HG03060 (cell line): ENCODE results near the gene MORN2.
A peak's percentile ranks its signal among the peaks of the same experiment; 100 is the strongest.
"Not testable (repeated sequence)": the region's sequence is repeated elsewhere in the genome, so short reads cannot be mapped to it uniquely, and the experiment has no call there.

Experiments used
- ATAC-seq: cut with Tn5 transposase; IDR thresholded peaks from one replicate; pipeline ENCODE4 v1.9.1; 2021; ENCODE audit warnings: low read depth, moderate number of reproducible peaks; ENCODE audit not compliant: unreplicated experiment

MORN2 gene

DNA sequence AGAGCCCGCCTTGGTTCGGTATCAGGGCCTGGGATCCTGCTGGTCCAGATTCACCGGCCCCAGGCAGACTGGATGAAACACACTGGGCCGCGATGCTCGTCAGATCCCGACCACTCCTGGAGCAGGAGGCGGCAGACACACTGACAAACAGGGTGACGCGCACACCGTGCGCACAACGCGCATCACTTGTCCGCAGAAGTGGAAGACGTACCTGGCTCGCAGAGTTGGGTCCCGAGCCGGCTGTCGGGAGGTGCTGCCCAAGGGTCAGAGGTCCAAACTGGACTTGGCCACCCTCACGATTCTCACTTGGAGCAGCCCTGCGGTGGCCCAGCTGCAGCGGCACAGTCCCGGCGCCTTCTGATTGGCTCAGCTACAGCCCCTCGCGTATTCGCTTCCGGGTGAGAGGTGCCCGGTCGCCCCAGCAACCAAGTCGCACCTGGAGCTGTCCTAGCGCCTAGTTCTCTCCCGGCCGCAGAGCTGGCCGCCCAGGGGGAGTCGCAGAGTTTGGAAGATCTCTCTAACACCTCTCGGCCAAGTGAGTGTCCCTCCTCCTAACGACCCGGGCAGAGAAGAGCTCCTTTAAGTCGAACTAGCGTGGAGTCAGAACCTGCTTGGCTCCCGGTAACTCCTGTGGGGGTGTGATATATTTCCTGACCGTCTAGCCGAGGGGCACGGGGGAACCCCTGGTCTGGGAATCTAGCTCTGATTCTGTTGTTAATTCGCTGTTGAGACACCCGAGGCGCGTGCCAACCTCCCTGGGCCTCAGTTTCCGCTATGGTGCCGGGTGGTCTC lies at the start of gene MORN2, which contains the start of gene DHX57:
Gene MORN2, plus strand, starts transcription at position 401 of the 792 bp plus-strand sequence.
Gene DHX57, minus strand, starts transcription at position 359 of the 792 bp plus-strand sequence. CDS start 7,529 bp downstream, outside the sequence.
- peak; percentile 89 for ATAC-seq

DNA sequence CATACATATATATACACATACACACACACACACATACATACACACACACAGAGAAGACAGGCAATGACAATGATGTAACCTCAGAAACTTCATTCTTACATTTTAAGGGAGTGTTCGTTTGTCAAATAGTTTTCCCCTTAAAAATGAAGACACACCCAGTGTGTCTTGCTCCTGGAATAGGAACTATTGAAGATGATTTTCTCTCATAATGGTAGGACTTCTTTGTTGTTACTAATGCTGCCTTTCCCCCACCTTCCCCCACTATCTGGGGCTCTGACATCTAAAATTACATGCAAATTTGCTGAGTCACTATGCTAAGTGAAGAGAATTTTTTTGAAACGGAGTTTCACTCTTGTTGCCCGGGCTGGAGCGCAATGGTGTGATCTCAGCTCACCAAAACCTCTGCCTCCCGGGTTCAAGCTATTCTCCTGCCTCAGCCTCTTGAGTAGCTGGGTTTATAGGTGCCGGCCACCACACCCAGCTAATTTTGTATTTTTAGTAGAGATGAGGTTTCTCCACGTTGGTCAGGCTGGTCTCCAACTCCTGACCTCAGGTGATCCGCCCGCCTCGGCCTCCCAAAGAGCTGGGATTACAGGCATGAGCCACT lies 48.1 kb upstream of the MORN2 start:
- ATAC-seq: not testable (repeated sequence)

DNA sequence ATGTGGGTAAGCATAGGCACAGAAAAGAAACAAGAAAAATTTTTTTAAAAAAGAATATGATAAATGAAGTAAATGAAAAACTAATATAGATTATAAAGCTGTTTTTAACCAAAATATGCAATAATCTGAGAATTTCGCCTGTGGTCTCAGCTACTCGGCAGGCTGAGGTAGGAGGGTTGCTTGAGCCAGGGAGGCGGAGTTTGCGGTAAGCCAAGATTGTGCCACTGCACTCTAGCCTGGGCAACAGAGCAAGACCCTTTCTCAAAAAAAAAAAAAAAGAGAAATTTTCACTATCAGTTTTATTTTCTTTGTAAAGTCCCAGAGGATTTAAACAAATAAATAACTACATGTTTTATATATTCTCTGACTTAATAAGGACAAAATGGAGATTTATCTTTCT lies 47.3 kb upstream of the MORN2 start:
- no peak for ATAC-seq

DNA sequence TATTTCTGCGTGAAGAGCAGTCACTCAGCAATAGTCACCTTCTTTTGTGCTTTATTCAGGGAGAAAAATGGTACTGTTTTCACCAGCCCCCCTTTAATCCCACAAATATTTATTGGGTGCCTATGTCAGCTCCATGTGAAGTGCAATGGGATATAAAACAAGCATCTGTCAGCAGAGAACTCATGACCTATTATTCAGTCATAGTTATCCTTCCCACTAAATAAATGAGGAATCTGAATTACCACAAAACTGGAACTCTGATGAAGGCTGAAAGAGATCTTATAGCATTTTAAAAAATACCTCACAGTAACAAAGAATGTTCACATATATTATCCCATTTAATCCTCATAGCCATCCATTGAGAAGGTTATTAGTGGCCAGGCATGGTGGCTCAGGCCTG lies 45.8 kb upstream of the MORN2 start:
- ATAC-seq: no peak

DNA sequence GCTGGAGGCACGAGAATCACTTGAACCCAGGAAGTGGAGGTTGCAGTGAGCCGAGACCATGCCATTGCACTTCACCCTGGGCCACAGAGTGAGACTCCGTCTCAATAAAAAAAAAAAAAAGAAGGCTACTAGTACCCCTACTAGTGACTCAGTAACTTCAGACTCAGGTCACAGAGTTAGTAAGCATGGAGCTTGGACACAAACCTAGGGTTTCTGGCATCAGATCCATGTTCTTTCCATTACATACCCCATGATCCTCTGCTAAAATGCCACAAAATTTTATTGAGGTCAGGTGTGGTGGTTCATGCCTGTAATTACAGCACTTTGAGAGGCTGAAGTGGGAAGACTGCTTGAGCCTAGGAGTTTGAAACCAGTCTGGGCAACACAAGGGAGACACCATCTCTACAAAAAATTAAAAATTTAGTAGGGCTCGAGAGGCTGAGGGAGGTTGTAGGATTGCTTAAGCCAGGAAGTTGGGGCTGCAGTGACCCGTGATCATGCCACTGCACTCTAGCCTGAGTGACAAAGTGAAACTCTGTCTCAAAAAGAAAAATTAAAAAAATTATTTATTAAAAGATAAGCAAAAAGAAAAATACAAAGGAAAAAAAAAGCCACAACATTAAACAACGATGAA lies 45.1 kb upstream of the MORN2 start:
- ATAC-seq: no peak

DNA sequence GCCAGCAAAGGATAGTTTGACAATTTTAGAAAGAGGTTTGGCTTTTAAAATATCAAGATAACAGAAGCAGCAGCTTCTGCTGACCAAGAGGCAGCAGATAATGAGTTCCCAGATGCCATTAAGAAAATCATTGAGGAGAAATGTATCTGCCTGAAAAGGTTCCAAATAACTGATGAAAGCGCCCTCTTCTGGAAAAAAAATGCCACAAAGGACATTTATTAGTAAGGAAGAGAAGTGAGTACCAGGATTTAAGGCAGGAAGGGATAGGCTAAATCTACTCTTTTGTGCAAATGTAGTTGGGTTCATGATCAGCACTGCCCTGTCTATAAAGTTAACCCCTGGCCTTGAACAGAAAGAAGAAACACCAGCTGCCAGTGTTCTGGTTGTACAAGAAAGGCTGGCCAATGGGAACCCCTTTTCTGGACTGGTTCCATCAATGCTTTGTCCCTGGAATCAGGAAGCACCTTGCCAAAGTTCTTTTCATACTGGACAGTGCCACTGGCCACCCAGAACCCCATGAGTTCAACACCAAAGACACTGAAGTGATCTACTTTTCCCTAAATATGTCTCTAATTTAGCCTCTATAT lies 40.7 kb upstream of the MORN2 start:
- ATAC-seq: no peak

DNA sequence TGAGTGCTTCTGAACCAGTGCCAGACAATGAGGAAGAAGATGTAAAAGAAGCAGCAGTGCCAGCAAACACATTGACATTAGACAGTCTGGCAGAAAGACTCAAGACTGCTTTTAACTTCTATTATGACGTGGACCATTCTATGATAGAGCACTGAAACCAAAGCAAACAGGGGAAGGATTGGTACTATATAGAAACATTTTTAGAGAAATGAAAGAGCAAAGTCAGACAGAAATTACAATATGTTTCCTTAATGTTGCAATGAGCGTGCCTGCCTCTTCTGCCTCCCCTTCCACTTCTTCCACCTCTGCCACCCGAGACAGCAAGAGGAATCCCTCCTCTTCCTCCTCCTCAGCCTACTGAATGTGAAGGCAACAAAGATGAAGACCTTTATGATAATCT lies 39.8 kb upstream of the MORN2 start:
- ATAC-seq: peak; percentile 88

DNA sequence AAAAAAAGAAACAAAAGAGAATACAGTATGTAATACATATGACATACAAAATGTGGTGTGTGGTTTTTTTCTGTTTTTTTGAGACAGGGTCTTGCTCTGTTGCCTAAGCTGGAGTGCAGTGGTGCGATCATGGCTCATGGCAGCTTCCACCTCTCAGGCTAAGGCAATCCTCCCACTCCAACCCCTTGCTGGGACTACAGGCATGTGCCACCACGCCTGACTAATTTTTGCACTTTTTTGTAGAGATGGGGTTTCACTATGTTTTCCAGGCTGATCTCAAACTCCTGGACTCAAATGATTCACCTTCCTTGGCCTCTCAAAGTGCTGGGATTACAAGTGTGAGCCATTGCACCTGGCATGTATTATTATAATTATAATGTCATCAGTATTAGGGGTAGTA lies 39.0 kb upstream of the MORN2 start:
- no peak for ATAC-seq

DNA sequence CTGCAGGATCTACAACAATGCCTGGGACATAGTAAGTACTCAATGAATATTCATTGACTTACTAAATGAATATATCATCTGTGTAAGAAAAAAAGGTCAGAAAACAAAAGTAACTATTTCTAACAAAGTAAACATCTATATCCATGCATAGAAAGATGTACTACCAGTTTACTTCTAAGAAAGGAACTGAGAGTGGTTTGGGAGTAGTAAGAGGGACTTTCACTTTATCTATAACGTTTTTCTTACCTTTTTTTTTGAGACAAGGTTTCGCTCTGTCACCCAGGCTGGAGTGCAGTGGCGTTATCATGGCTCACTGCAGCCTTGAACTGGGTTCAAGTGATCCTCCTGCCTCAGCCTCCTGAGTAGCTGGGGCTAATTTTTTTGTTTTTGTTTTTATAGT lies 25.7 kb upstream of the MORN2 start:
- peak; percentile 84 for ATAC-seq

DNA sequence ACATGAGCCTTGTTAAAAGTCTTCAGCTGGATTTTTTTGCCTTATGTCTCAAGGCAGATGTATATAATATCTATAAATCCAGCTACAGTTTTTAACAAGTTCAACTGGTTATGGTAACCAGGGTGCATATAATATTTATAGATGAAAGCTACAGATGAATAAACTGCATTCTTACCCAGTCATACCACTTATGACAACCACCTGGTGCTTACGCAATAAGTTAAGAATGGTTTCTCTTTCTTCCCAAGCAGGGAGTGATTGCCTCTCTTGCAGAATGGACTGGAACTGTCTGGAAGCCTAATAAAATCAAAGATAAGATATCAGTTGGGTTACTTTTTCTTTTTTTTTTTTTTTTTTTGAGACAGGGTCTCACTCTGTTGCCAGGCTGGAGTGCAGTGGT lies 19.6 kb upstream of the MORN2 start:
- ATAC-seq: no peak

DNA sequence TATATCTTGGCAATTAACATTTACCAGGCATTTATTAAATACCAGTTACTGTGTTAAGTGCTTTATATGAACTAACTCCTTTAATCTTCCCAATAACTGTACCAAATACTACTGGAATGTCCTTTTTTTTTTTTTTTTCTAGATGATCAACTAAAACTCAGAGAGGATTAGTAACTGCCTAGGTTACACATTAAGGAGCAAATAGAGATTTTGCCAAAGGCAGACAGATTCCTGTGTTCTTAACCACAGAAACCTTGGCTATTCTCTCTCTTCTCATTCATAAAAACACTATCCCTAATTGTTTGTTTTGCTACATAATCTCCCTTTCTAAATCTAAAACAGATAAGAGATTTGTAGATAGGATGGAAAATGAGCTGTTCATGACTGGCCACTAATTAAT lies 13.3 kb upstream of the MORN2 start:
- no peak for ATAC-seq

DNA sequence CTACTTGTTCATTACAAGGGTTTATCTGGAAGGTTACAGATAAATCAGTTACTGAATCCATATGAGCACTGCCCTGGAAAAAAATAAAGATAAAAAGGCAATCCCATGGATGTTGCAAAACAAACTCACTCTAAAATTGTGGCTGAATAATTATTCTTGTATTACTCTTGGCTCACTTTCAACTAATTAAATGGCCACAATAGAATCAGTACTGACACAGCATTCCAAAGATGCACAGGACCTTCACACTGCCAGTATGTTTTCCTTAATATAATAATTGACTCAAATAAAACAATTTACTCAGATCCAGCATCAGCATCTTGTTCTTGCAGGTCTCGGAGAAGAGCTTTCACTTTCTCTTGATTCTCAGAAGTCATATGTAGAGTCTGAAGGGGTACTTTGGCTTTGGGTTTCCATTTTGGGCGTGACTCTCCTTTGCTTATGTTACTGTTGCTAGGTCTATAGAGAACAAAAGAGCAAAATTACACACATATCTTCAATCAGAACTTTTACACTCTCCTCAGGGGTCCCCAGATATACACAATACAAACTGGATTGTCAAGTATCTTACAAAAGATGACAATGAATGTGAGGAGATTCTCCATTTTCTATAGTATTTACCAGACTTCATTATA lies 12.6 kb upstream of the MORN2 start:
- no peak for ATAC-seq

DNA sequence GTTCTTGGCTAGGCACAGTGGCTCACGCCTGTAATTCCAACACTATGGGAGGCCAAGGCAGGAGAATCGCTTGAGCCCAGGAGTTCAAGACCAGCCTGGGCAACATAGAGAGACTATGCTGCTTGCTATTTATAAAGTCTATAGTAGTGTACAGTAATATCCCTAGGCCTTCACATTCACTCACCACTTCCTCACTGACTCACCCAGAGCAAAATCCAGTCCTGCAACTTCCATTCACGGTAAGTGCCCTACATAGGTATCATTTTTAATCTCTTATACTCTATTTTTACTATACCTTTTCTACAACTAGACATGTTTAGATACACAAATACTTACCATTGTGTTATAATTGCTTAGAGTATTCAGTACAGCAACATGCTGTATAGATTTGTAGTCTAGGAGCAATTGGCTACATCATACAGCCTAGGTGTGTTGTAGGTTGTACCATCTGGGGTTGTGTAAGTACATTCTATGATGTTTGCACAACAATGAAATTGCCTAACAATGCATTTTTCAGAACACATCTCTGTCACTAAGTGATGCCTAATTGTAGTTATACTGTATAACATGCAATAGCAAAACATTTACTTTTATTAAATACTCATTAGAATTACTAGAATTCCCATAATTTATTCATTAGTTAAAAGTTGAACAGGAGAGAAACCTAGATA lies 8.9 kb upstream of the MORN2 start:
- ATAC-seq: no peak

DNA sequence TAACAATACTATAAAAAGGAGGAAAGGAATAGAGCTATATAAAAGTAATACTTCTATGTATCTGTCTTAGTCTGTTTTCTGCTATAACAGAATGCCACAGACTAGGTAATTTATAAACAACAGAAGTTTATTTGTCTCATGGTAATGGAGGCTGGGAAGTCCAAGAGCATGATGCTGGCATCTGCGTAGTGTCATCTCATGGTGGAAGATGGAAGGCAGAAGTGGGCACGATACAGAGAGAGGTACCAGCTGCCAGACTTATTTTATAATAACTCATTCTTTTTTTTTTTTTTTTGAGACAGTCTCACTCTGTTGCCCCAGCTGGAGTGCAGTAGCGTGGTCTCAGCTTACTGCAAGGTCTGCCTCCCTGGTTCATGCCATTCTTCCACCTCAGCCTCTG lies 4.3 kb upstream of the MORN2 start:
- ATAC-seq: no peak

DNA sequence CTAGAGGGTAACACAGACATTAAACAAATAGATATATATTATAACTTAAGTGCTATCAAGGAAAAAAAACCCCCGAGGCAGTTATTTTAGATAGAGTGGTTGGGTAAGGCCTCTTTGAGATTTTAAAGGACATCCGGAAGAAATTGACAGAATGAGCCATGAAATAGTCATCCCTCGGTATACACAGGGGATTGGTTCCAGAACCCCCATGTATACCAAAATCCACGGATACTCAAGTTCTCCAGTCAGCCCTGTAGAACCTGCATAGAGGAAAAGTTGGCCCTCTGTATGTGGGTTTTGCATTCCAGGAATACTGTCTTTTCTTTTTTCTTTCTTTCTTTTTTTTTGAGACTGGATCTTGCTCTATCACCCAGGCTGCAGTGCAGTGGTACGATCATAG lies 2.0 kb upstream of the MORN2 start:
- no peak for ATAC-seq

DNA sequence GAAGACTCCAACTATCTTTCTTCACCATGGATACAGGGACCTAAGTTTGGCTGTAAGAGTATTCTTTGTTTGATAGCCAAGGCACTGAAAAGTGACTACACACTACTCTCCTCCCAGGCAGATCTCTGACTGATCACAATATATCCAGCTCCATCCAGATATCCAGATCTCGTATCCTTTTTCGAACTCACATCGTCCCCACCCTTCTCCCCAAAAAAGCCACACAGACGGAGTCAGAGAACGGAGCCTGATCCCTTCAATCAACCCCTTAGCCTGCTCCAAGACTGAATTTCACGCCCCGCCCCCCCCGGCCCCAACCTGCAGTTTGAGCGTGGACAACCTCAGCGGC lies 575 bp upstream of the MORN2 start:
- ATAC-seq: no peak

DNA sequence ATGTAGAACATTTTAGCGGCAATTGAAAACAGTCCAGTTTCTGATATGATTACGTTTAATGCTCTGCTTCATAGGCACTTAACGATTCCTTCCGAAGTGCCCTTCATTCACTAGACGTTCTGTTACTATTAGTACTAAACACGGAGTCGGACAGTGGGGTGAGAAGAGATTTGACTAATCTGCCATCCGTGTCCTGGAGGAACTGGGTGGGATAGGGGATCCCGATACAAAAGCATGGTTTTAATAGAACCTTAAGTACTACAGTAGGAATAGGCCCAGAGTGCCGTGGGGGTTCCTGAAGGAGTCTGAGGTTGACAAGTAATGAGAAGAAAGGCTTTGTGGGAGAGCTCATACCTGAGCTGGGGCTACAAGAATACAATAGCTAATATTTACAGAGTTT lies 631 bp downstream of the MORN2 start:
- no peak for ATAC-seq

DNA sequence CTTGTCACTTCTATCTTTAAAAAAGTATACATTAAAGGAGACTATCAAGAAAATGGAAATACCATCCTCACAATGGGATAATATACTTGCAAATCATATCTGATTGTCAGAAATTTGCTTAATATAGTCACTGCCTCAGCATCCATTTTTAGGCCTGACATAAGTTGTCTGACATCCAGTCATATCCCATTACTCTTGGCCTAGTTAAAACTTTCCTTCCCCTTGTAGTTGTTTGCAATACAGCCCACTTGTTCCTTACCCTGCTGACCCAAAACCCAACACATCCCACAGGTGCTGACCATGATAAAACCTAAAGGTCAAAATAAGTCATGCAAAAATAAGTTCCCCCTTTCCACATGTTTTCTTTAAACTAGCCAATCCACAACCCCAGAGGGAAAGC lies 10.3 kb downstream of the MORN2 start:
- ATAC-seq: no peak

DNA sequence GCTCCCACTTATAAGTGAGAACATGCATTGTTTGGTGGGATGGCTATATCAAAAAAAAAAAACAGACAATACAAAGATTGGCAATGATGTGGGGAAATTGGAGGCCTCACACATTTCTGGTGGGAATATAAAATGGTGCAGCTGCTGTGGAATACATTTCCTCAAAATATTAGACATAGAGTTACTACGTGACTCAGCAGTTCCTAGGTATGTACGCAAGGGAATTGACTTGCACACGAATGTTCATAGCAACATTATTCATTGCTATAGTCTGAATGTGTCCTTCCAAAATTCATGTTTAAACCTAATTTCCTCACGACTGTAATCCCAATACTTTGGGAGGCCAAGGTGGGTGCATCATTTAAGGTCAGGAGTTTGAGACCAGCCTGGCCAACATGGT lies 11.6 kb downstream of the MORN2 start:
- no peak for ATAC-seq

DNA sequence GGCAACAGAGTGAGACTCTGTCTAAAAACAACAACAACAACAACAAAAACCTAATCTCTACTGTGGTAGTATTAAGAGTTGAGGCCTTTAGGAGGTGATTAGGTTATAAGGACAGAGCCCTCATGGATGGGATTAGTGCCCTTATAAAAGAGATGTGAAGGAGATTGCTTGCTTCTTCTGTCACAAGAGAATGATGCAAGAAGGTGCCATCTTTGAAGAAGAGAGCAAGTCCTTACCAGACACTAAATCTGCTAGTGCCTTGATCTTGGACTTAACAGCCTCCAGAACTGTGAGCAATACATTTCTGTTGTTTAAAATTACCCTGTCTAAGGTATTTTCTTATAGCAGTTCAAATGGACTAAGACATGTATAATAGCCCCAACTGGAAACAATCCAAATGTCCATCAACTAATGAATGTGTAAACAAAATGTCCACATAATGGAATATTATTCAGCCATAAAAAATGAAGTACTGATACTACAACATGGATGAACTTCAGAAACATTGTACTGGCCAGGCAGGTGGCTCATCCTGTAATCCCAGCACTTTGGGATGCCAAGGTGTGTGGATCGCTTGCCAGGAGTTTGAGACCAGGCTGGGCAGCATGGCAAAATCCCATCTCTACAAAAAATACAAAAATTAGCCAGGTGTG lies 12.3 kb downstream of the MORN2 start:
- ATAC-seq: no peak
